NCI-H2196 (cell line): ENCODE data around the gene WNT6.
"Not testable (repeated sequence)": the region's sequence is repeated elsewhere in the genome, so short reads cannot be mapped to it uniquely, and the experiment has no call there.

Source experiments
- DNase-seq: peaks from one replicate; lab custom pipeline; 2025; ENCODE audit not compliant: unreplicated experiment; lab: John Stamatoyannopoulos, UW

WNT6 gene

DNA sequence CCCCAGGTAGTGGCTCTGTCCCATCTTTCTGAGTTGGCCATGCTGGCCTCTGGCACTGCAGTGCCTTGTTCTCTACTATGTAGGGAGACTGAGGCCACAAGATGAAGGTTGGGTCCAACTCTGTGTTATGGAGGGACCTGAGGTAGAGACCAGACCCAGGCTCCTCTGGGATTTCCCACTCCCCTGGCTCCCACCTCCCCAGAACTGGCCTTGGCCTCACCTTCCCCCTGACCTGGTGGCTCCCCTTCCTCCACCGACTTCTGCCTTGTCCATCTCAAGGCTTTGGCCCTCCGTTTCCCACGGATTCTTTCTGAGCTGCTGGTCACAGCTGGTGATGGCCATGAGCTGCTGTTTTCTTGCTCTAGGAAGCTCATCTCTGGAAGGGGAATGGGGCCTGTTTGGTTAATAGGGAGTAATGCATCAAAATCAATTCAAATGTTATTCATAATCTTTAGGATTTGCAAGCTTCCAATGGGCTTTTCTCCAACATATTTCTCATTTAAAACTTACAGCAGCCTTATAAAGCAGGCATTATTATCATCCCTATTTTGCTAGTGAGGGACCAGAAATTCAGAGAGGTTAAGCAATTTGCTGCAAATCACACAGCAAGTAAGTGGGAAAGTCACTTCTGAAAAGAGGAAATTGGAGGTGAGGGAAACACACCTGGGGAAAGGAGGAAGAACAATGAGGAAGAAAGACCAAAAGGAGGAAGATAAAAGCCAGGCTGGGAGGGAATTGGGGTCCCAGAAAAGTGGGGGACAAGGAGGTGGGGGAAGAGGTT lies 28.9 kb upstream of the WNT6 start:
- DNase-seq, result no peak

DNA sequence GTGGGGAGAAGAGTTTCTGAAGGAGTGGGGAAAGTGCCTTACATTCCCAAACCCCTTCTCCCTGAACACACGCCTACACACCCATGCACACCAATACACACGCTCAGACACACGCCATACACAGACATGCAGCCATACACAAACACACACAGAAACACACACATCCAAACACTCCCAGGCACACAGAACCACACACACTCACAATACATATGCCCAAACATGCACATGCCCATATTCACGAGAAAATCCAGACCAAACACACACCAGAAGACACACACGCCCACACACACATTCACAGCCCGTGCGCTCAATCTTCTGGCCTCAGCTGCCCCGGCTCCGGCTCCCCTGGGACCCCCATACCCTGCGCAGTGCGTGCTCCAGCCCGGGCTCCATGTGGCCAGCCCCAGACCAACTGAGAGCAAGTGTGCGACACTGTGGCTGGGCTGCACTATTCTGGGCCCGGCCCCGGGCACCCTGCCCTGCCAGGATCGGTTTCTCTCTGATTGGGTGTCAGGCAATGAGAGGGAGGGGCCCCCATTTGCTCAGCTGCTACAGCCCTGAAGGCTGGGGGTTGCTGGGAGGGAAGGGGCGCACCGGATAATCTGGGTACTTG lies 28.1 kb upstream of the WNT6 start, which contains the start of gene PRKAG3:
PRKAG3 (minus strand) TSS at position 426 of the 613 bp plus-strand sequence.
- no peak for DNase-seq

DNA sequence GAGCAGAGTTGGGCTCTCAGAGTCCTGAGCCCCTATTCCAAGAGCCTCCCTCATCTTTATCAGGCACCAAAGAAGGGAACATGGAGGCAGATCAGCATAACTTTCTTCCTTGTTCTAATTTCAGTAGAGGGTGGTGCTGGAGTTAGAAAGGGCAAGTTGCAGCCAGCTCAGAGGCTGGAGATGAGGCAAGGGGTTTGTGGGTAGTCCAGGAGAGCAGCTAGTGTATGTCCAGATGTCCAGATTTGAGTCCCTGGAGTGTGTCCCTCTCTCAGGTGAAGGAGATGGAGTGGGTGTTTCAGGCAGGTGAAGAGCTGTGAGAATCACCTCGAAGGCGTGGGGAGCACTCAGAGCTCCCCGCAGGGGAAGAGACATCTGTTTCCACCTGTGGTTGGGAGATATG lies 27.5 kb upstream of the WNT6 start:
- no peak for DNase-seq

DNA sequence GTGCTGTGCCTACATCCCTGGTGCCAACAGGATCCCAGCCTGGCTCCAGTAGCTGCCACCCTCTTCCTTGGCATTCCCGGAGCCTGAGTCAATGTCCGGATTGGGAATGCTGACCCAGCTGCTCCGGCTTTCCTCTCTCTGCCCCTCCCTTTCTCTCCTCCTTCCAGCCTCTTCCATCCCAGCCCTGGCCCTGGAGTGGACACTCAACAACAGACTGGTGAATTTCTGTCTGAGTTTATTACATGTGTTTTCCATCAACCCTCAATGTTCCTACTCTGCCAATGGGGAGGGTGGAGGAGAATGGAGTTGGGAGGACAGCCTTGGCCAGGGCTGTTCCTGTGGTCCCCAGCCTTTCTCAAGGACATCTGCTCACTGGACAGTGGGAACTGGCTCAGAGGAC lies 27.1 kb upstream of the WNT6 start:
- no peak for DNase-seq

DNA sequence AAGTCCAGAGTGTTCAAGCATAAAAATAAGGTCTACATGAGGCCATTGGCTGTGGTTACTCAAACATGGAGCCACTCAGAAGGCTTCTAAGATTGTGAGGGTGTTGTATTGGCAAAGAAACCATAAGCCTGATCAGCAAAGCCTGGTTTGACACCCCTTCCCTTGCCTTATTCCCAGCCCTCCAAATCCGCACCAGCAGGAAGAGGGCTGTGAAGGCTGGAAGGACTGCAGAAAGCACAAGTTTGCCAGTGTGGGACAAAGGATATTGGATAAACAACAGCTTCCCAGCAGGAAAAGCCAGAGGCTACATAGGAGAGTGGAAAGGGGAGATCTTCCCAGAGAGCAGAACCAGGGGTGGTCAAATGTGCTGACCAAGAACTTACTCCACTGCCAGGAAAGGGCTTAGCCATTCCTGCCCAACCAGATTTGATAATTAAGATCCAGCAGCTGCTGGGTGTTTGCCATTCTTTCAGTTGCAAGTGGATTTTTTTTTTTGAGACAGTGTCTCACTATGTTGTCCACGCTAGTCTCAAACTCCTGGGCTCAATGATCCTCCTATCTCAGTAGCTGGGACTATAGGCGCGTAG lies 26.5 kb upstream of the WNT6 start:
- DNase-seq, result no peak

DNA sequence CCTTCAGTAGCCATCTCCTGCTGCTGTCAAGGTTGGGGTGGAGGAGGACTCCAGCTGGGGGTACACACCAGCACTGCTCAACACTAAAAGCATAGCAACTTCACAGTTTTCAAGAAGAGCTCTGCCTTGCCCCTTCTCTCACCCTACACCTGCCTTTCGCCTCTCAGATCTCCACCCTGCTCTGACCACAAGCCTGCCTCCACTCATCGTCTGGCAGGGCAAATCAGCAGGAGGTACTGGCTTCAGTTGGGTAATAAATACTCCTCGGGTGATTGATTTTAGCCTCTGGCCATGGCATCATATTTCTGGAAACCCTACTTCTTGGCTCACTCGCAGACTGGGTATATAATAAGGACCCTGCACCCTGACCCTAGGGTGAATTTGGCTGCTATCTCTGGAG lies 24.9 kb upstream of the WNT6 start:
- peak; percentile 31 for DNase-seq

DNA sequence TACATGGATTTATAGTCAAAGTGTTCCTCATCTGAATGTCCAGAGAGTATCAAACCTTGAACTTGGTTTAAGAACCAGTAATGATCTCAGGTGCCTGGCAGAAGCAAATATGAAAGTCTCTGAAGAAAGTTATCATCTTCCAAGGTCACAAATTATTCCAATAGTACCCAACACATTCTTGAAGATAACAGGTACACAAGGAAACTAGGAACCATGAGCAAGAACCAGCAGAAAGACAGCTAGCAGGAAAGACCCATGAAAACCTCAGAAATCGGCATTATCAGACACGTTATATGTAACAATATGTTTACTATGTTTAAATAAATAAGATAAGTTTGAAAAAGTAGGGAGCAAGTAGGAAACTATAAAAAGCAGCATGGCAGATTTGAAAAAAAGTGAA lies 22.1 kb upstream of the WNT6 start:
- no peak for DNase-seq

DNA sequence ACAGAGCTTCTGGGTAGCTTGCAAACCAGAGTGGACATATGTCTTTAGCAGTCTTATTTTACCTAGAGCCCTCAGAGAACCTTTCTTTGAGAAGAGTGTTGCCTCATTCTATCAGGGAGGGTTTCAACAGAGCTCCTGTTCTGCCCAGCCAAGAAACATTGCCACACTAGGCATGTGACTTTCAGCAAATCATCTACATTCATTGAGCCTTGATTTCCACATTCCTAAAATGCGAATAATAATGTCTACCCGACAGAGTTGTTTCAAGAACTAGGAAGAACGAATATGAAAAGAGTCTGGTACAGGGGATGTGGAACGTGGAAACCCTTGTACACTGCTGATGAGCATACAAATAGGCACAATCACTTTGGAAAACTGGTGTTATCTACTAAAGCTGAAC lies 20.2 kb upstream of the WNT6 start:
- DNase-seq, result no peak

DNA sequence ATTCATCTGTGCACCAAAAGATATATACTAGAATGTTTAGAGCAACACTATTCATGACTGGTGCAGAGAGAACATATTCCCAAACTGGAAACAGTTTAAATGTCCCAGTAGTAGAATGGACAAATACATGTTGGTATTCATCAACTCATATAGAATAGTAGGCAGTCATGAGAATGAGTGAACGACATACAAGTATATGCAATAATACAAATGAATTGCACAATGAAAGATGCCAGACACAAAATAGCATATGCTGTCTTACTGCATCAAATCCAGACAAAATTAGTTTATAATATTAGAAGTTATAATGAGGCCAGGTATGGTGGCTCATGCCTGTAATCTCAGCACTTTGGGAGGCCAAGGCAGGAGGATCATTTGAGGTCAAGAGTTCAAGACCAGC lies 19.7 kb upstream of the WNT6 start:
- DNase-seq, result no peak

DNA sequence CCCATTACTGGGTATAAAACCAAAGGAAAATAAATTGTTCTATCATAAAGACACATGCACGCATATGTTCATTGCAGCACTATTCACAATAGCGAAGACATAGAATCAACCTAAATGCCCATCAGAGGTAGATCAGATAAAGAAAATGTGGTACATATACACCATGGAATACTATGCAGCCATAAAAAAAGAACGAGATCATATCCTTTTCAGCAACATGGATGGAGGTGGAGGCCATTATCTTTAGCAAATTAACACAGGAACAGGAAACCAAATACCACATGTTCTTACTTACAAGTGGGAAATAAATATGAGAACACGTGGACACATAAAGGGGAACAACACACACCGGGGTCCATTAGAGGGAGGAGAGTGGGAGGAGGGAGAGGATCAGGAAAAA lies 15.3 kb upstream of the WNT6 start:
- DNase-seq, result not testable (repeated sequence)

DNA sequence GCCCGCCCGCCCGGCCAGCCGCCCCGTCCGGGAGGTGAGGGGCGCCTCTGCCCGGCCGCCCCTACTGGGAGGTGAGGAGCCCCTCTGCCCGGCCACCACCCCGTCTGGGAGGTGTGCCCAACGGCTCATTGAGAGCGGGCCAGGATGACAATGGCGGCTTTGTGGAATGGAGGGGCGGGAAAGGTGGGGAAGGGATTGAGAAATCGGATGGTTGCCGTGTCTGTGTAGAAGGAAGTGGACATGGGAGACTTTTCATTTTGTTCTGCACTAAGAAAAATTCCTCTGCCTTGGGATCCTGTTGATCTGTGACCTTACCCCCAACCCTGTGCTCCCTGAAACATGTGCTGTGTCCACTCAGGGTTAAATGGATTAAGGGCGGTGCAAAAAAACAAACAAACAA lies 12.6 kb upstream of the WNT6 start:
- DNase-seq, result not testable (repeated sequence)

DNA sequence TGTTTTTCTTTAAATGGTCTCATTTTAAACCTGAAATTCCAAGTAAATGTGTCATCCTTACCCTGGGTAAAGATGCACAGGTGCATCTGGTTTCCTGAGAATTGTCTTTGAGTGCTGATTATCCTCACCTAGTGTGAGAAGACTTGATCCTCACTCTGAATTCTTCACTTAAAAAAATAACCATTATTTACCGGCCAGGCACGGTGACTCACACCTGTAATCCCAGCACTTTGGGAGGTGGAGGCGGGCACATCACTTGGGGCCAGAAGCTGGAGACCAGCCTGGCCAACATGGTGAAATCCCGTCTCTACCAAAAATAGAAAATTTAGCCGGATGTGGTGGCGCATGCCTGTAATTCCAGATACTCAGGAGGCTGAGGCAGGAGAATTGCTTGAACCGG lies 9.9 kb upstream of the WNT6 start:
- no peak for DNase-seq

DNA sequence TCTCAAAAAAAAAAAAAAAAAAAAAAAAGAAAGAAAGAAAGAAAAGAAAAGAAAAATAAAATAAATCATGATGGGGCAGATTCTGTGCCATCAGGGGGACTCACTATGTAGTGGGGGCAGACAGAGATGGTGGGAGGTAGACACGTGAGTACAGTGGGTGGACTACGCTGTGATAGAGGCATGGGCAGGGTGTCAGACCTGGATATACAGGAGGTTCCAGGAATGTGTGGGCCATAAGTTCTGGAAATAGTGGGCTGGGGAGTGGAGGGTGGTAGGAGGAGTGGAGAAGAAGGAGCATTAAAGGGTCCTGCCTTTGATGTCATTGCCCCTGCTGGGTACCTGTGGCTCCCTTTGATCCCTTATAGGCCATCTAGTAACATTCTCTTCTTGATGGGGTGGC lies 8.8 kb upstream of the WNT6 start:
- no peak for DNase-seq

DNA sequence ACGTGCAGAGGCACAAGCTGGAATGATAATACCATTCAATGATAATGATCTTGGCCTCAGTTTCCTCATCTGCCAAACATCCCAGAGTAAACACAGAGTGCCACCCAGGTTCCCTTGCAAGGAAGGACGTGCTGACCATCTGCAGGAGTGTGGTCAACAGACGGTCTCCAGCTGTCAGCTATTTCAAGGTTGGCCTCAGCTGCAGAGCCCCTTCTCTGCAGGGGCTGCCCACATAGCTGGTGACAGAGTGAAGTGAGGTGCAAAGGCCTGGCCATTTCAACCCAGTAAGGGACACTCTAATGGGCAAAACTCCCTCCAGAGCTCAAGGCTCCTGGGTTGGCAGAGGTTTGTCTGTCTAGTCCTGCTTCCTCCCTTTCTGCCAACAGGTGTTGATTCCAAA lies 8.3 kb upstream of the WNT6 start:
- DNase-seq, result no peak

DNA sequence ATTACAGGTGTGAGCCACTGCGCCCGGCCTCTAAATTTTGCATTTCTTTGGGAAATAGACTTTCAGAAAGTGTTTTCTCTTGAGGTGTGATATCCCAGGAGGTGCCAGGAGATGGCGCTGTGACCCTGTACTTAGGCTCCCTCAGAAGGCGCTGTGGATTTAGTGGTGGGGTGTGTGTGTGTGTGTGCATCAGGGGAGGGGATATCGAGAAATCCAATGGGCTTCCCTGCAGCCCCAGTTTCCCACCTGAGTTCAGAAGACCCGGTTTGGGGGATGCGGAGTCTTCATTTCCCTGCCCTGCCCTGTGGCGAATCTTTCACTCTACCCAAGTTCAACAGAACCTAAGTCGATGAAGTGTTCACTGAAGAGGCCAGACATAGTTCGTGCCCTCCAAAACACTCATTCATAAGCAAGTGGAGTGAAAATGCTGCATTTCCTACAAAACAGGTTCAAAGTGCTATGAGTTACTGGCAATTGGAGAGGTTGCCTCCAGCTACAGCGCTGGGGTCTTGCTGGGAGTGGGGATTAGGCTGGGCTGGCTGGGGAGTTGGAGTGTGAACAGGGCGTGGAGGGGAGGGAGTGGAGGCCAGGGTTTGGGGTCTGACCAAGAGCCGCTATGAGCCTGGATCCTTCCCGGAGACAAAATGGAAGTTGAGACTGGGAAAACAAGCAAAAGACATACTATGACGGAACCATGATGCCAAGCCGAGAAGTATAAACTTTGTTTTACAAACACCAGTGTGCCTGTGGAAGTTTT lies 6.5 kb upstream of the WNT6 start:
- peak; percentile 68 for DNase-seq

DNA sequence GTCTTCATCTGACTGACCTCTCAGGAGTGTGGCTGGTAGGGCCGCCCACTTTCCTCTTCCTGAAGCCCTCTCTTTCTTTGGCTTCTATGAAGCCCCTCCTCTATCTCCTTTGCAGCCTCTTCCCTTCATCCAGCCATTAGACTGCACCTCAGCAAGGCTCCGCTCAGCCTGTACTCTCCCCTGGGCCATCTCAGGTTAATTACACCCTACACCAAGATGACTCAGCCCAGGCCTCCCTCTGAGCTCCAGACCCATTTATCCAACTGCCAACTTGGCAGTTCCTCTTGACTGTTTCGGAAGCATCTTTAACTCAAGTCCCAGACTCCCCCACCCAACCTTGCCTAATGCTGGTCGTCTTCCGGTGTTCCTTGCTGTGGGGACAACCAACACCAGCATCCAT lies 5.8 kb upstream of the WNT6 start:
- no peak for DNase-seq

DNA sequence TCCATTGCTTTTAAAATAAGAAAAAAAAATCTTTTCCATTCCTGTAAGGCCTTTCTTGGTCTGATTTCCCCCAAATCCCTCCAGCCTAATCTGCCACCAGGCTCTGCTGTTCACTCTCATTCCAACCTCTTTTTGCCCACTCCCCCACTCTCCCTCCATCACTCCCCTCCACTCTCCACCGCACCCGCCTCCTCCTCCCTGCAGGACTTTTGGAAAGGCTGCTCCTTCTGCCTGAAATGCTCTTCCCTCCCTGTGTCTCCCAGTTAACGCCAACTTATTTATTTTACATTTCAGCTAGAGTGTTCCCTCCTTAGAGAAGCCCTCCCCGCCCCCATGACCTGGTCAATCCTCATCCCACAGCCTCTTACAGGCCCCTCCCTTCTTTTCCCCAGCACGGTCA lies 4.7 kb upstream of the WNT6 start:
- no peak for DNase-seq

DNA sequence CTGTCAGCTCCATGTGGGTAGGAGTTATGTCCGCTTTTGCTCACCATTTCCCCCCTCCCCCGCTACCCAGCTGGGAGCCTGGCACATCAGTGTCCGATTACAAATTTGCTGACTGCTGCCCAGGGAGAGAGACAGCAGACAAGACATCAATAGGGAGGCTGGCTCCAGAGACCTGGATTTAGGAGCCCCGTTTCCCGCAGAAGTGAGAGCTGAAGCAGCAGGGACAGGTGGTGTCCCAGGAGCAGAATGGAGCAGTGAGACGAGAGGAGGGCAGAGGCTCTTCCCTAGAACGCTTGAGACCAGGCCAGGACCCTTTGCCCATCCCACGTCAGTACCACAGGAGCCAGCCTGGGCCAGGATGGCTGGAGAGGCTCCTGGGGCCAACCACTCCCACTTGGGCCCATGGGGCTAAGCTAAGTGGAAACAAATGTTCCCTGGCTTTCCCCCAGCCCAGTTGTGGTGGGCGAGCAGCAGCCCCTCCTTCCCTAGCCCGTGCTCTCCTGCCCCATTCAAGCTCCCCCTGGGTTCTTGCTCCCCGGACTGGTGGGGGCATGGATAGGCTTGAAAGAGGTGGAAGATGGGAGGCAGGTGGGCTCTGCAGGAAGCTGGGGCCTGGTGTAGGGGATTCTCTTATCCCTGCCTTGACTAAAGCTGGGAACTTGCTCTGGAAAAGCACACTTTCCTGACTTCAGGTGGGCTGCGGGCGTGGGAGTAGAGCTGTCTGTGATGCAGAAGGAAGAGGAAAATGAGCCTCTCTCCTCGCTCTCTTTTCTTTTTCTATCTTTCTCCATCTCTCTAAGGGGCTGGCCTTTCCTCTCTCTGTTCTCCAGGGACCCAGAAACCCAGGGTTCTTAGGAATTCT lies 4.1 kb upstream of the WNT6 start:
- no peak for DNase-seq

DNA sequence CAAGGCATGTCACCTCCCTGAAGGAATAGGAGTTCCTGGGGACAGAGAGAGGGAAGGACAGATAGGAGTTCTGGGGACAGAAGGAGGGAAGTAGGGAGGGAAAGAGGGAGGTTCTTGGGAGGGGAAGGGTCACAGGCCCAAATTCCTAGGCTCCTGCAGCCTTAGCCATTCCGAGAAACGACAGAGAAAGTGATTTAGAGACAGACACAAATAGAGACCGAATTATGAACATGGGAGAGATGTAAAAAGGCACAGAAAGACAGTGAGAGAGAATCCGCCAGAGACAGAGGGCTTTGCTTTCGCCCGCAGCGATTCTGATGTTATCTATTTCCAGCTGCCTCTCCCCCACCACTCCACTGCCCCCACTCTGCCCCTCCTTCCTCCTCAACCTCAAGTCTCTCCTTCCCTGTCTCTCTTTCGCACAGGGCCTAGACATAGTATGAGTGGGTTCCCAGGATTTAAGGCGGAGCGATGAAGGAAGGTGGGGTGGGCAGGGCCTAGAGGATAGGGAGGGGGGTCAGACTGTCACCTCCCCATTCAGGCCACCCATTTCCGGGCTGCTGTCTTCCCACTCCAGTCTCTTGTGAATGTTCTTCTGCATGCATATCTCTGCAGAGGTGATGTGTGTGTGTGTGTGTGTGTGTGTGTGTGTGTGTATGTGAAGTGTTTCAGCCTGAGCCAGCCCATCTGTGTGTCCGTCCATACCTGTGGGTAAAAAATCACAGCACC lies 3.3 kb upstream of the WNT6 start:
- no peak for DNase-seq

DNA sequence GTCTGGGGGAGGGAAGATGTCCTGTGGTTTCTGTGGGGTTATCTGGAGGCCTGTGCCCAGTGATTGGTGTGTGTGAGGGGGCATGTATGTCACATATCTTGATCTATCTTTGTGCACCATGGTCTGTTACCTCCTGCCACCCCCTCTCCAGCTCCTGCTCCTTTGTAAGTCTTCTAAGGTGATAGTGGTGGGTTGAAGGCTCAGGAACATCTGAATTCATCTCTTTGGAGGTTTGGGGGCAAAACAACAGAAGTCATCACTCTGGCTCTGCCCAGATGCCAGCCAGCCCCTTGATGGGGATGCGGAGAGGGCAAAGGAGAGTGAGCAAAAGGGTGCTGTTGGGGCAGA lies 2.7 kb upstream of the WNT6 start:
- no peak for DNase-seq
